NB4 (cell line): ENCODE measurements around the gene IGFL3.

Source experiments
- DNase-seq: peaks from one replicate; pipeline ENCODE4 v3.0.0; 2010; ENCODE audit warnings: low read depth
- H3K4me3 ChIP-seq: one replicate; pipeline ENCODE4 v1.5.1; 2011; ENCODE audit warnings: mild to moderate bottlenecking, low read depth, low read length, moderate library complexity
- MAX ChIP-seq: IDR thresholded peaks from 2 replicates; pipeline ENCODE4 v1.6.1; 2011; ENCODE audit warnings: low read depth, low read length
- MYC ChIP-seq: IDR thresholded peaks from 2 replicates; pipeline ENCODE4 v1.6.1; 2011; ENCODE audit warnings: low read depth, low read length
- POLR2A ChIP-seq: IDR thresholded peaks from 2 replicates; pipeline ENCODE4 v1.6.1; 2011; ENCODE audit warnings: mild to moderate bottlenecking; ENCODE audit not compliant: insufficient read length; ENCODE audit errors: extremely low read depth
- TF ChIP-seq, protein P1 (sequence below): IDR thresholded peaks from one replicate; pipeline ENCODE4 v1.5.1; 2012; ENCODE audit warnings: low read depth, low read length

Gene IGFL3

DNA sequence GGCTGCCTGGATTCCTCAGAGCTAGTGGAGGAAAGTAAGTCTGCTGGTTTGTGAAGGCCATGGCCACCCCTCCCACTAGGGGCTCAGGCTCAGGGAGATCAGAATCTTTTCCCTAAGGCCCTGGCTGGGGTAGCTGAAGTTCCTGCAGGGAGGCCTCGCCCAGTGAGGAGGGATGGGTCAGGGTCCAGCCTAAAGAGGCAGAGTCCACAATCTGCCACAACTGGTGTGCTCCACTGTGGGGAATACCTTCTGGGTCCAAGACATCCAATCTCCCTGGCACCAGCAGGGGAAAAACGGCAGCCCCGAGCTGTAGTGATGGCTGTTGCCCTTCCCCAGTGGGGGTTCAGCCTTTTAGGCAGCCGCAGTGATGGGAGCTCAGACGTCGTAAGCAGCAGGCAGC, 23.2 kb downstream of the IGFL3 start:
- TF ChIP-seq, protein P1, sequence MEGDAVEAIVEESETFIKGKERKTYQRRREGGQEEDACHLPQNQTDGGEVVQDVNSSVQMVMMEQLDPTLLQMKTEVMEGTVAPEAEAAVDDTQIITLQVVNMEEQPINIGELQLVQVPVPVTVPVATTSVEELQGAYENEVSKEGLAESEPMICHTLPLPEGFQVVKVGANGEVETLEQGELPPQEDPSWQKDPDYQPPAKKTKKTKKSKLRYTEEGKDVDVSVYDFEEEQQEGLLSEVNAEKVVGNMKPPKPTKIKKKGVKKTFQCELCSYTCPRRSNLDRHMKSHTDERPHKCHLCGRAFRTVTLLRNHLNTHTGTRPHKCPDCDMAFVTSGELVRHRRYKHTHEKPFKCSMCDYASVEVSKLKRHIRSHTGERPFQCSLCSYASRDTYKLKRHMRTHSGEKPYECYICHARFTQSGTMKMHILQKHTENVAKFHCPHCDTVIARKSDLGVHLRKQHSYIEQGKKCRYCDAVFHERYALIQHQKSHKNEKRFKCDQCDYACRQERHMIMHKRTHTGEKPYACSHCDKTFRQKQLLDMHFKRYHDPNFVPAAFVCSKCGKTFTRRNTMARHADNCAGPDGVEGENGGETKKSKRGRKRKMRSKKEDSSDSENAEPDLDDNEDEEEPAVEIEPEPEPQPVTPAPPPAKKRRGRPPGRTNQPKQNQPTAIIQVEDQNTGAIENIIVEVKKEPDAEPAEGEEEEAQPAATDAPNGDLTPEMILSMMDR, result no peak
- no peak for TF ChIP-seq MYC
- TF ChIP-seq MAX, result no peak
- TF ChIP-seq POLR2A, result no peak
- DNase-seq, result no peak
- H3K4me3 ChIP-seq, result no peak overlapping the region

DNA sequence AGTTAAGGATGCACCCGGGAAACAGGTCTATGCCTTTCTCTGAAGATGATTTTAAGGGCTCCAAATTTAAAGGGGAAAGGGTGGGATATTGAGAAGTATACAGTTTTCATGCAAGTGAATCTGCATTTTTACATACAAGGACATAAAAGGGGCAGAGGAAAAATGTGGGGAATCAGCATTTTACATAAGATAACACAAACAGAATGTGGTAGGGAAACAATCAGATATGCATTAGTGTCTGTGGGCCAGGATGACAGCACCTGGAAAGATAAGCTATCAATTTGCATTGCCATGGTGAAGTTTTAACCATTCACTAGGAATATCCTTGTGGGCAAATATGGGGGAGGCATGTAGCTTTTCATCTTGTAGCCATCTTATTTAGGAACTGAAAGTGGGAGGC, 24.1 kb downstream of the IGFL3 start:
- DNase-seq, result no peak
- TF ChIP-seq POLR2A, result no peak
- TF ChIP-seq, protein P1, result no peak
- TF ChIP-seq MAX, result no peak
- TF ChIP-seq MYC, result no peak
- H3K4me3 ChIP-seq, result no peak overlapping the region

- no peak overlapping the region for H3K4me3 ChIP-seq
- DNase-seq, result no peak
- no peak for TF ChIP-seq MYC
- TF ChIP-seq, protein P1, result no peak
- TF ChIP-seq MAX, result no peak
- TF ChIP-seq POLR2A, result no peak
These were observed 34.0 kb downstream of the IGFL3 start for GRCh38 chr19:46090444-46090843.

- no peak overlapping the region for H3K4me3 ChIP-seq
- TF ChIP-seq MAX (no peak), POLR2A (no peak), MYC (no peak)
- TF ChIP-seq, protein P1, result no peak
- no peak for DNase-seq
These were observed 35.1 kb downstream of the IGFL3 start for GRCh38 chr19:46089432-46089831.

DNA sequence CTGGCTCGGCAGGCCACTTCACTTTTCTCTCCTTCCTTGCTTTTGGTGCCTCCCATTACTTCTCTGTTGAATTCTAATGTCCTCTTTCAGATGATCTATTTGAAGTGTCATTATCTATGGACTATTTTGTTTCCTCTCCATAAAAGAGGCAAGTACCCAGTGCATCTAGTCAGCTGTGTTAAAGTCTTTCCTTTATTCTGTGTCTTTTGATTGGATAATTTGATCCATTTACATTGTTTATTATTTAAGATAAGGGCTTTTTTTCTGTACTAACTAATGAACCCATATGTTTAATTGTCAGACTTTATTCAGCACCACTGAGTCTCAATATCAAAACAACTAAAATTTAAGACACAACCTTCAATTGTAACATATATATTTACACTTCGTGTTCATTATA, 36.4 kb downstream of the IGFL3 start:
- H3K4me3 ChIP-seq, result no peak overlapping the region
- TF ChIP-seq, protein P1, result no peak
- no peak for TF ChIP-seq MAX
- TF ChIP-seq POLR2A, result no peak
- no peak for TF ChIP-seq MYC
- no peak for DNase-seq

DNA sequence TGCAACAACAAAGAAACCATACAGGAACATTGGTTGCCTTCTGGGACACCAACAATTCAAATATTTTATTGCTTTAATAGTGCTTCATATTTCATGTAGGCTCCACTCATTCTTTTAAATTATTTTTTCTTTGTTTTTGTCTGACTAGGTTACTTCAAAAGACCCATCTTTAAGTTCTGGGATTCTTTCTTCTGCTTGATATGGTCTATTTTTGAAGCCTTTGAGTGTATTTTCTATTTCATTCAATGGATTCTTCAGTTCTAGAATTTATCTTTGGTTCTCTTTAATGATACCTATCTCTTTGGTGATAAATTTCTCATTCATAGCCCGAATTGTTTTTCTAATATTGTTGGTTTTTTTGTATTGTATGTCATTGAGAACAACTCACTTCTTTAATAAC, 38.6 kb downstream of the IGFL3 start:
- TF ChIP-seq, protein P1, result no peak
- TF ChIP-seq MAX (no peak), MYC (no peak), POLR2A (no peak)
- no peak overlapping the region for H3K4me3 ChIP-seq
- DNase-seq, result no peak
